ENCODE results near the gene ABI3BP.

ABI3BP gene

GRCh38 chr3:100888881-100889280 lies 104.3 kb downstream of the ABI3BP start:
- DNase-seq (ENCODE audit: low read depth in 2 of 2) = no peak

GRCh38 chr3:100882571-100882984 lies 110.6 kb downstream of the ABI3BP start:
- DNase-seq (ENCODE audit: low read depth in 2 of 2) = no peak

- no peak for DNase-seq (ENCODE audit: low read depth in 2 of 2)
Measured at GRCh38 chr3:100880845-100881244, 112.4 kb downstream of the ABI3BP start.

- DNase-seq (ENCODE audit: low read depth in 2 of 2) = no peak
Measured at GRCh38 chr3:100880072-100880471, 113.1 kb downstream of the ABI3BP start.

GRCh38 chr3:100879195-100879810 lies 113.9 kb downstream of the ABI3BP start:
- DNase-seq (ENCODE audit: low read depth in 2 of 2) = no peak

- no peak for DNase-seq (ENCODE audit: low read depth in 2 of 2)
Measured at GRCh38 chr3:100877286-100877685, 115.9 kb downstream of the ABI3BP start.

GRCh38 chr3:100875239-100875638 lies 118.0 kb downstream of the ABI3BP start:
- DNase-seq (ENCODE audit: low read depth in 2 of 2) = no peak

- DNase-seq (ENCODE audit: low read depth in 2 of 2) = no peak
Measured at GRCh38 chr3:100873611-100874010, 119.6 kb downstream of the ABI3BP start.

- DNase-seq (ENCODE audit: low read depth in 2 of 2) = no peak
Measured at GRCh38 chr3:100871306-100871705, 121.9 kb downstream of the ABI3BP start.

GRCh38 chr3:100869787-100870186 lies 123.4 kb downstream of the ABI3BP start:
- no peak for DNase-seq (ENCODE audit: low read depth in 2 of 2)

GRCh38 chr3:100868894-100869293 lies 124.3 kb downstream of the ABI3BP start:
- no peak for DNase-seq (ENCODE audit: low read depth in 2 of 2)

GRCh38 chr3:100868096-100868495 lies 125.1 kb downstream of the ABI3BP start:
- no peak for DNase-seq (ENCODE audit: low read depth in 2 of 2)

GRCh38 chr3:100865442-100865841 lies 127.8 kb downstream of the ABI3BP start:
- no peak for DNase-seq (ENCODE audit: low read depth in 2 of 2)

GRCh38 chr3:100864471-100865250 lies 128.6 kb downstream of the ABI3BP start:
- DNase-seq (ENCODE audit: low read depth in 2 of 2) = no peak

GRCh38 chr3:100857863-100858262 lies 135.4 kb downstream of the ABI3BP start:
- DNase-seq (ENCODE audit: low read depth in 2 of 2) = no peak

- no peak for DNase-seq (ENCODE audit: low read depth in 2 of 2)
Measured at GRCh38 chr3:100856821-100857220, 136.4 kb downstream of the ABI3BP start.

- no peak for DNase-seq (ENCODE audit: low read depth in 2 of 2)
Measured at GRCh38 chr3:100852840-100853239, 140.4 kb downstream of the ABI3BP start.

- no peak for DNase-seq (ENCODE audit: low read depth in 2 of 2)
Measured at GRCh38 chr3:100850701-100851100, 142.5 kb downstream of the ABI3BP start.

GRCh38 chr3:100850156-100850555 lies 143.1 kb downstream of the ABI3BP start:
- DNase-seq (ENCODE audit: low read depth in 2 of 2) = no peak

GRCh38 chr3:100844063-100844936 lies 148.9 kb downstream of the ABI3BP start:
- DNase-seq (ENCODE audit: low read depth in 2 of 2) = no peak

GRCh38 chr3:100838157-100838556 lies 155.1 kb downstream of the ABI3BP start:
- DNase-seq (ENCODE audit: low read depth in 2 of 2) = no peak

GRCh38 chr3:100836661-100837060 lies 156.6 kb downstream of the ABI3BP start:
- no peak for DNase-seq (ENCODE audit: low read depth in 2 of 2)

Measured in stimulated activated CD8-positive, alpha-beta memory T cell treated with anti-CD3 and anti-CD28 coated beads, Interleukin-15, amount 100 ng/mL, for 4 hours (primary cell).